Subcutaneous abdominal adipose tissue (tissue), 5 donors: ENCODE results near the gene SCFD2.
"Not testable (repeated sequence)": the region's sequence is repeated elsewhere in the genome, so short reads cannot be mapped to it uniquely, and the experiment has no call there.

Source experiments
- H3K27ac ChIP-seq: one replicate; pipeline ENCODE4 v1.7.0; 2013; ENCODE audit warnings: low read depth, mild to moderate bottlenecking, inconsistent platforms, low read length, moderate library complexity
- H3K27me3 ChIP-seq, 5 donors: one replicate each; pipeline ENCODE4 v1.7.0; 2013; ENCODE audit warnings: low read length in 5 of 5, inconsistent platforms in 1 of 5; ENCODE audit not compliant: control insufficient read depth in 5 of 5, insufficient read depth in 4 of 5
- H3K36me3 ChIP-seq, 5 donors: one replicate each; pipeline ENCODE4 v1.7.0; 2013; ENCODE audit warnings: low read length in 5 of 5; ENCODE audit not compliant: control insufficient read depth in 5 of 5, insufficient read depth in 5 of 5
- H3K4me1 ChIP-seq, 5 donors: one replicate each; pipeline ENCODE4 v1.7.0; 2013; ENCODE audit warnings: low read length in 5 of 5, mild to moderate bottlenecking in 3 of 5, moderate library complexity in 1 of 5; ENCODE audit not compliant: control insufficient read depth in 5 of 5, insufficient read depth in 5 of 5
- H3K4me3 ChIP-seq, 5 donors: one replicate each; pipeline ENCODE4 v1.7.0; 2013; ENCODE audit warnings: low read length in 5 of 5, low read depth in 1 of 5
- H3K9ac ChIP-seq, 5 donors: one replicate each; pipeline ENCODE4 v1.7.0; 2013; ENCODE audit warnings: low read length in 5 of 5, mild to moderate bottlenecking in 4 of 5, moderate library complexity in 3 of 5
- H3K9me3 ChIP-seq, 5 donors: one replicate each; pipeline ENCODE4 v1.7.0; 2013; ENCODE audit warnings: low read length in 5 of 5; ENCODE audit not compliant: control insufficient read depth in 5 of 5
- donor health status: healthy.
- donor health status: healthy.
- donor health status: healthy.
- donor health status: healthy.
- donor health status: healthy.

Gene SCFD2

GRCh38 chr4:53156896-53157295 lies 209.0 kb downstream of the SCFD2 start:
- Histone ChIP-seq H3K9me3 (no peaks in the 10 kb centered on the region), H3K9ac (no peak overlapping the region), H3K27me3 (no peaks in the 10 kb centered on the region), H3K4me1 (peaks cover 0 to 8% (median 6%) of the 10 kb centered on the region in 5 donors), H3K36me3 (no peaks in the 10 kb centered on the region), H3K27ac (no peak overlapping the region), H3K4me3 (no peak overlapping the region)

- no peak overlapping the region for H3K9ac ChIP-seq
- no peaks in the 10 kb centered on the region for H3K9me3 ChIP-seq
- H3K27ac ChIP-seq = no peak overlapping the region
- H3K36me3 ChIP-seq = no peaks in the 10 kb centered on the region
- peaks cover 0 to 4% (median 0%) of the 10 kb centered on the region in 5 donors for H3K4me1 ChIP-seq
- H3K27me3 ChIP-seq = no peaks in the 10 kb centered on the region
- H3K4me3 ChIP-seq = no peak overlapping the region
Observed at GRCh38 chr4:53152467-53152866, 213.4 kb downstream of the SCFD2 start.

- Histone ChIP-seq H3K4me1 (peaks cover 0 to 4% (median 0%) of the 10 kb centered on the region in 5 donors), H3K27ac (no peak overlapping the region), H3K9me3 (no peaks in the 10 kb centered on the region), H3K36me3 (no peaks in the 10 kb centered on the region), H3K9ac (no peak overlapping the region), H3K4me3 (no peak overlapping the region), H3K27me3 (no peaks in the 10 kb centered on the region)
Observed at GRCh38 chr4:53151489-53151788, 214.4 kb downstream of the SCFD2 start.

- no peak overlapping the region for H3K9ac ChIP-seq
- H3K4me3 ChIP-seq = no peak overlapping the region
- no peak overlapping the region for H3K27ac ChIP-seq
- H3K4me1 ChIP-seq = peaks cover 0 to 4% (median 0%) of the 10 kb centered on the region in 5 donors
- H3K9me3 ChIP-seq = no peaks in the 10 kb centered on the region
- H3K36me3 ChIP-seq = no peaks in the 10 kb centered on the region
- no peaks in the 10 kb centered on the region for H3K27me3 ChIP-seq
Observed at GRCh38 chr4:53150631-53151488, 215.0 kb downstream of the SCFD2 start.

GRCh38 chr4:53147711-53148110 lies 218.2 kb downstream of the SCFD2 start:
- no peak overlapping the region for H3K27ac ChIP-seq

GRCh38 chr4:53147197-53147596 lies 218.7 kb downstream of the SCFD2 start:
- no peaks in the 10 kb centered on the region for H3K9me3 ChIP-seq
- H3K36me3 ChIP-seq = peaks cover 5 to 8% (median 7%) of the 10 kb centered on the region in 5 donors
- H3K4me1 ChIP-seq = peaks cover 0 to 4% (median 0%) of the 10 kb centered on the region in 5 donors
- no peaks in the 10 kb centered on the region for H3K27me3 ChIP-seq
- no peak overlapping the region for H3K4me3 ChIP-seq
- no peak overlapping the region for H3K27ac ChIP-seq
- no peak overlapping the region for H3K9ac ChIP-seq

More at GRCh38 chr4:53147711-53148110, 218.2 kb downstream of the SCFD2 start:
- H3K4me3 ChIP-seq = no peak overlapping the region
- H3K36me3 ChIP-seq = peaks cover 5 to 8% (median 7%) of the 10 kb centered on the region in 5 donors
- no peaks in the 10 kb centered on the region for H3K9me3 ChIP-seq
- H3K27me3 ChIP-seq = no peaks in the 10 kb centered on the region
- no peak overlapping the region for H3K9ac ChIP-seq
- H3K4me1 ChIP-seq = peaks cover 0 to 4% (median 0%) of the 10 kb centered on the region in 5 donors

- H3K27me3 ChIP-seq = no peaks in the 10 kb centered on the region
- no peaks in the 10 kb centered on the region for H3K4me1 ChIP-seq
- no peaks in the 10 kb centered on the region for H3K9me3 ChIP-seq
- no peak overlapping the region for H3K9ac ChIP-seq
- H3K27ac ChIP-seq = no peak overlapping the region
- peaks cover 5 to 8% (median 7%) of the 10 kb centered on the region in 5 donors for H3K36me3 ChIP-seq
- no peak overlapping the region for H3K4me3 ChIP-seq
Observed at GRCh38 chr4:53141308-53141707, 224.6 kb downstream of the SCFD2 start.

- not testable (repeated sequence) for H3K9ac ChIP-seq, H3K27ac ChIP-seq, H3K9me3 ChIP-seq, H3K36me3 ChIP-seq, H3K4me3 ChIP-seq, H3K27me3 ChIP-seq, H3K4me1 ChIP-seq
Observed at GRCh38 chr4:53139256-53139655, 226.6 kb downstream of the SCFD2 start.

GRCh38 chr4:53137468-53137867 lies 228.4 kb downstream of the SCFD2 start:
- Histone ChIP-seq H3K4me3 (no peak overlapping the region), H3K27me3 (no peaks in the 10 kb centered on the region), H3K36me3 (no peaks in the 10 kb centered on the region), H3K4me1 (peaks cover 2 to 4% (median 2%) of the 10 kb centered on the region in 5 donors), H3K27ac (no peak overlapping the region), H3K9ac (no peak overlapping the region), H3K9me3 (no peaks in the 10 kb centered on the region)

GRCh38 chr4:53136954-53137353 lies 228.9 kb downstream of the SCFD2 start:
- Histone ChIP-seq H3K27me3 (no peaks in the 10 kb centered on the region), H3K9me3 (no peaks in the 10 kb centered on the region), H3K36me3 (no peaks in the 10 kb centered on the region), H3K4me1 (peaks cover 2 to 9% (median 7%) of the 10 kb centered on the region in 5 donors), H3K27ac (no peak overlapping the region), H3K4me3 (no peak overlapping the region), H3K9ac (no peak overlapping the region)
